GM21619 (cell line): Measurements from ENCODE around the gene KIF5C.

Source experiments
- ATAC-seq: cut with Tn5 transposase; IDR thresholded peaks from one replicate; pipeline ENCODE4 v1.9.1; 2021; ENCODE audit not compliant: unreplicated experiment

Gene KIF5C

DNA sequence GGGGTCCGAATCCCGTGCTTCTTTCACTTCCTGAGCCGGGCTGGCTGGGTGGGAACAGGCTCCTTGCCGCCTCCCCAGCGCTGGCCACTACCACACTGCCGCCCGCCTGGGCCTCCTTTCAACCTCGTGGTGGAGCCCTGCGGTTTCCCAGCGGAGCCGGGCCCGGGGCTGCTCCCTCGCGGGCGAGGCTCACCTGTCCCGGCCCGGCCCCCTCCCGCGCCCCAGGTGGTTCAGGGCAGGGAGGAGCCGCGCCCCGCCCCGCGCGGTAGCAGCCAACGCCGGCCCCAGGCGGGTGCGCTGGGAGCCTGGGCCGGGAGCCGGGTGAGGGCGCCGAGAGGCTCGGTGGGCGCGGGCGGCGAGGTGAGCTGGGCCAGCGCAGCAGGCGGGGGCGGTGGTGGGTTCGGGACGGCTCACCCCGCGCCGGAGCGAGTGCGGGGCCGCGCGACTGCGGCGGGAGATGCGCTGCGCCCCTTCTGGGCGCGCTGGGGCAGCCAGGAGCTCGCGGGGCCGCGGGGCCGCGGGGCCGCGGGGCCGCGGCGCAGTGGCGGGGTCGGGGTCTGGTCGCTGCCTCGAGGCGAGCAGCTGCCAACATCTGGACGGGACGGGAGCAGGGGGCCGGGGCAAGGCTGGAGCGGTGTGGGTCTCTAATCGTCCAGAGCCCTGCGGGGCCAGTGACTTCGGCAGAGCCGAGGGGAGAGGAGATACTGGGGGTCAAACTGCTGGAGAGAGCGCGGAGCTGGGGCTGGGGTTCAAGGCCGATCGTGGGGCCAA, 163.6 kb downstream of the KIF5C start, which contains the start of gene LYPD6B:
Gene LYPD6B (plus strand): TSS at position 258 of the 771 bp plus-strand sequence. CDS start 92,250 bp downstream, outside the sequence.
- ATAC-seq = peak; percentile 53

DNA sequence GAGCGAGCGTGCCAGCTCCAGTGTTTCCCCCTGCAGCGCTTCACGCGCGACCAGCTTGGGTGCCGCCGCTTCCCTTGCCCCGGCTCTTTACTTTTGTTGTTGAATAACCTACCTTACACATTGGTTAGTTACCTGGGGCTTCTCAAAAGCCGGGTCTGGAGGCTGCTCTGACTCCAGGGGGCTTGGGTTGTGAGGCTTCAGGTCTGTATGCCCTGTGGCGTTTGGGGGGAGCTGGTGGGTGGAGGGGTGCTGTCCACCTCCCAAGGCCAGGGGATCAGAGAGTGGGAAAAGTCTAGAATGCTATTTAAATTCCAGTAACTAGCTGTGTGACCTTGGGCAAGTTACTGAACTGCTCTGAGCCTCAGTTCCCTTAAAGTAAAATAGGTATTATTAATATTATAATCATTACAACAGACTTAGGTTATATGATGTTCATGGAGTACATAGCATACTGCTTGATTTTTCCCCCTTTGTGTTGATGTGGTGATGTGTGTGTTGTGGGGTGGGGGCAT, 164.2 kb downstream of the KIF5C start:
- ATAC-seq = no peak

DNA sequence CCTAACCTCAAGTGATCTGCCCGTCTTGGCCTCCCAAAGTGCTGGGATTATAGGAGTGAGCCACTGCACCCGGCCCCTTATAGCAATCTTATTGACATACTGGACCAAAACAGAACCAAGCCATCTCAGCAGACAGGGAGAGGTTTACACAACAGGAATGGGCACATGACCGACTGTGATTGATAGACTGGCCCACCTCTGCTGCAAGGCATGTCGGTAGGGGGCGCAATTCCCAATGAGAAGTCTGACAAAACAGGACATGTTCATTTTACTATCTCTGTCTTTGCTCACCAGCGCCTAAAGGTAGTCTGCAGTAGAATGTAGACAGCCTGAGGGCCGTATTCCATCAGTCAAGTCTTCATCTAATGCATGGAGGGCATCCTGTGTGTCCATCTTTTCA, 165.4 kb downstream of the KIF5C start:
- ATAC-seq = no peak

DNA sequence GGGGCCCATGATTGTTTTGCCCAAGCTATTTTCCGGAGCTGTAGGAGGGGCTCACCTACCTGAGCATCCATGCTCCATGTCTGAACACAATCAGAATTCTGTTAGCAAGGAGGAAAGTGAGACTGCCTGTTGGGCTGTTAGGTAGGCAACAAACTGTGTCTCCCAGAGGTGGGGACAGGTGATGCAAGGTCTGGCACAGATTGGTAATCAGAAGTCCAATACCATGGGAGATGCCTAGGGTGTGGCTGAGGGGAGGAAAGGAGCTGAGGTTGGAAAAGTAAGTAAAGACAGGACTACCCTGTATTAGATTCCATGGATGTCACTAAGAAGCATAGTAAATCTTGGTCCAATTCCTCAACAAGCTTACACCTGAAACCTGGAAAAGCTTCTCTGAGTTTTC, 166.5 kb downstream of the KIF5C start:
- no peak for ATAC-seq

DNA sequence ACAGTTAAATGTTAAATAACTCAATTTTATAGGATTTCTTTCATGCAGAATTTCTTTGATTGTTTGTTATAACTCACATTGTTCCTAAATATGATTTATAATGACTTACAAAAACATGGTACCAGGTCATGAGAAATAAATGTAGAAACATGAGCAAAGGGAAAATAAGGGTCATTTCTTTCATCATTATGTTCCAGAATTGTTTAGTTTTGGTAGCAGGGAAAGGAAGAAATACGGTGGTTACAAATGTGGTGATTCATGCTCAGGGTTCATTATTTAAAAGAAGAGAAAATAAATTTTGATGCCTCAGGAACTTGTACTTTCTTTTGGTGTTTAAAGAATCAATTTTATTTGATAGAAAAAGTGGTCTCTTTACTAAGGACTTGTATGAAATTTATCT, 167.9 kb downstream of the KIF5C start:
- ATAC-seq = no peak

DNA sequence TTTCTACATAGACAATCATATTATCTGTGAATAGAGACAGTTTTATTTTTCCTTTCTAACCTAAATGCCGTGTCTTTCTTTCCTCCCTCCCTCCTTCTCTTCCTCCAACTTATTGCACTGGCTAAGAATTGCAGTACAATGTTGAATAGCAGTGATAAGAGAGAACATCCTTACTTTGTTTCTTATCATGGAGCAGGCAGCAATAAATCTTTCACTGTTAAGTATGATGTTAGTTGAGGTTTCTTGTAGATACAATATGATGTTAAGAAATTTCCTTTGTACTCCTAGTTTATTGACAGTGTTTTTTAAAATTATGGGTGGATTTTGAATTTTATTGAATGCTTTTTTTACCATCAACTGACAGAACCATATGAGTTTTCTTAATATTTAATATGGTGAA, 169.5 kb downstream of the KIF5C start:
- no peak for ATAC-seq

DNA sequence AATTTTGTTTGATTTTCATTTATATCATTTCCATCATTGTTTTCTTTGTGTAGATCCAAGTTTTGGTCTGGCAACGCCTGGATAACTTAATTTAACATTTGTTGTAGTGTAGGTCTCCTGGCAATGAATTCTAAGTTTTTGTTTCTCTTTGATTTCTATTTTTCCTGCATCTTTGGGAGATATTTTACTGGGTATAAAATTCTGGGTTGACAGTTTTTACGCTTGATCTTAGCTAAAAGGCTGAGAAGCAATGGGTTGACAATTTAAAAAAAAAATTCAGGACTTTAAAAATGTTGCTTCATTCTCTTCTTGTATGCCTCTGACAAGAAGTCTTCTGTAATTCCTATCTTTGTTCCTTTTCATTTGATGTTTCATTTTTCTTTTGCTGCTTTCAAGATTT, 172.1 kb downstream of the KIF5C start:
- no peak for ATAC-seq

DNA sequence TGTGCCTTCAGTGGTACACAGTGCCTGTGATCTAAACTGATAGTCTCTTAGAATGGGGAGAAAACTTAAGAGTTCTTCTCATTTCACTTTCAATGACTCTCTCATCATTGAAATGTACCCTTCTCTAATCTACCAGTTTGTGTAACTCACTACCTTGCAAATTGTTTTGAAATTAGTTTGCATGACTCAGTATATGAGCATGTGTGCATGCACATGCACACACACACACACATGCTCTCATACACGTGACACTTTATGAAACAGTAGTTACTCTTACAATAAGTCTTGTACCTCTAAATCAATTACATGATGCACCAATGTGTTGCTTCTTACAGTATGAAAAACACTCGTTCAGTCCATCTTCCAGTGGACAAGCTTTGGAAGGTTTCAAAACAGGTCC, 174.1 kb downstream of the KIF5C start:
- no peak for ATAC-seq

DNA sequence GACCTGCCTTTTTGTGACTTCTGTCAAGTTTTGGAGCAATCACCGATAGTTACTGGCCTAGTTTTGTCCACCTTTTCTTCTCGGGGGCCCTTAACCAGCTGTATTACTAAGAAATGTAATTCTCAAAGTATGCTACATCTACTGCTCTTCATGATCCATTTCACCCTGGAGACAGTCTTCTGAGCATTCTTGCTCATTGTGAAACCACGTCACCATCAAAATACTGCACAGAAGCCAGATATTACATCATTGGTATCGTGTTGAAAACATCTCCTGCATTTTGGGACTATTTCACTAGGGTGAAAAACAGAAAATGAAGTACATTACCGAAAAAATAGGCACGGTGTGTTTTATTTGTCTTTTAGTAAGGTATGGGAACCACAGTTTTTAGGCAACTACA, 175.2 kb downstream of the KIF5C start:
- ATAC-seq = peak; percentile 89

DNA sequence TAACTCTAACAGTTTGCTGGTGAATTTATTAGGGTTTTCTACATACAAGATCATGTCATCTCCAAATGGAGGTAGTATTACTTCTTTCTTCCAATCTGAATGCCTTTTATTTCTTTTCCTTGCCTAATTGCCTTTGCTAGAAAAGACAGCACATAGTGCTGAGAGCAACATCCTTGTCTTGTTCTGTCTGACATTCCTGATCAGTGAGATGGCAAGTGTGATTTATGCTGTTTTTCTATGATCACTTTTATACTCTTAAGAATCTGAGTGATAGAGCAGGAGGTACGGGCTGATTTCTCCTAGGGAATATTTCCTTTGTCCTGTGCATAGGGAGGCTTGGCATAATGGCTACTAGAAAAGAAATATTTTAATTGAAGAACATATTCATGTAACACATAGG, 180.7 kb downstream of the KIF5C start:
- ATAC-seq = no peak

DNA sequence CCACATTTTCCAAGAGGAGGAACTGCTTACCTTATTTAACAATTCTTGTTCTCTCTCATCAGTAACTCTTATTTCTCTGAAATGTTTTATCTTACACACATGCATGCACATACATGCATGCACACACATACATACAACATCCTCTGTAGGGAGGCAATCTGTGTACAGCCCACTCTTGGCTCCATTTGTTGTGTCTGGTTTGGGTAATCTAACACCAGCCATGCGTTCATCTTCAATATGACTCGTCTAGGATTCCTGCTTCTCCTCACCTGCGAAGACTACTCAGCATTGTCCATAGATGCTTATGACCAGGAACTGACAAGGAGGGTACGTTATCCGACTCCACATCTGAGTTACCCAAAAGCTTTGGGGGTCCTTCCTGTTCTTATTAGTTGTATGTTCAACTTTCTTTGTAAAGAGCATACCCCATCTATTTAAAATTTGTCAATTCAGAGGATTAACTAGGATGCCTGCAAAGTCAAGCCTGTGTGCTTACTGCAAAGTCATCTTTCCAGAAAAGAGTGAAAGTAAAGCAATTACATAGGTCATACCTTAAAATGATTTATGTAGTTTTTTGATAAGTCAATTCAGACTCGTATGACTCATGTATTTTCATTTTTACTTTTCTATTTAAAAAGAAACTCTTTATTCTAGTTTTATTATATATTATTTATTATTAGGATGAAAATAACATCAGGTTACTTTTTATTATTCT, 181.7 kb downstream of the KIF5C start:
- no peak for ATAC-seq

DNA sequence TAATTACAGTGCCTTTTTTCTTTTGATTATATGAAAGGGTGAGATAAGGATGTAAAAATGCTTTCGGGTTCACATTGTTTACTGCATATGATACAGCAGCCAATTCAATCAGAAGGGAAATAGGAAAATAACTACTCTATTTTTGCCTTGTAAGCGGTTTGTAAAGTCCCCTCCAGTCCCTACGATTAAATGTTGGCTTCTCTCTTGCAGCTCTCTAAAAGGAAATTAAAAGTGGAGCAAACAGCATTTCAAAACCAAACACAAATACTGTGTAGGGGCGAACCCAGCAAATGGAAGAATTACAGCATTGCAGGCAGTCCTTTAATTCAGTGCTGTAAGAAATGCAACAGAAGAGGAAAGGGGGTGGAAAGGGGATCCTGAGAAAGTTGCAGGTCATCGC, 182.4 kb downstream of the KIF5C start:
- ATAC-seq = no peak

DNA sequence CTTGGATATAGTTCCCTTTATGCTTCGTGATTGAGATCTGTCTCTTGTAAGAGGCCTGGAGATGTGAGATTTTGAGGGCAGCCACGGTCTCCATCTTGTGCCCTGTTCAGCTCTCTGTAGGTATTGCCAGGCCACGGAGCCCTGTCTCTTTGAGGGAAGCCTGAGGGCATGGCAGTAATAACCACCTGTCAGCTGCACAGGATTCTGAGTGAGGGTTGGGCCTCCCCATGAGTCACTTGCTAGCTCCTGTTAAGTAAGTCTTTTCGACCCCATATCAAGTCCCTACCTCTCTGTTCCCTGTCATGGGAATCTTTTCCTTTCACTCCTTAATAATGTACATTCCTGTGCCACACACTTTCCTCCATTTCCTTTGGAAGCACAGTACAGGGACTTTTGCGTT, 183.9 kb downstream of the KIF5C start:
- no peak for ATAC-seq

DNA sequence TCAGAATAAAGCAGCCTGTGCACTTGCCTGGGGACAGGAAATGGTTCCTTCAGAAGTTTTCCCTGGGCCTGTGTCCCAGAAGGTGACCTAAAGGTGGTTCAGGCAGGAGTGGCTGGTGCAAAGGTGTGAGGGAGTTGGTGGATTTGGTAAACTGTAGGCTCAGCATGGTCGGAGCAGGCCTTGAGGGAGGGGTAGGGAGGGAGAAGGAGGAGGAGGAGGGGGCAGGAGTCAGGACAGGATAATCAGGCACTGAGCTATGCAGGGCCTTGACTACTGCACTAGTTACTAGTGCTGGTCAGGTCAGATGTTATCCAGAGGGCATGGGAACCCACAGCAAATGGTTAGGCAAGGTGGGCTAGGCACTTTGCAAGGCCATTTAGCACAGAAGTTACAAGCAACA, 184.8 kb downstream of the KIF5C start:
- ATAC-seq = no peak

DNA sequence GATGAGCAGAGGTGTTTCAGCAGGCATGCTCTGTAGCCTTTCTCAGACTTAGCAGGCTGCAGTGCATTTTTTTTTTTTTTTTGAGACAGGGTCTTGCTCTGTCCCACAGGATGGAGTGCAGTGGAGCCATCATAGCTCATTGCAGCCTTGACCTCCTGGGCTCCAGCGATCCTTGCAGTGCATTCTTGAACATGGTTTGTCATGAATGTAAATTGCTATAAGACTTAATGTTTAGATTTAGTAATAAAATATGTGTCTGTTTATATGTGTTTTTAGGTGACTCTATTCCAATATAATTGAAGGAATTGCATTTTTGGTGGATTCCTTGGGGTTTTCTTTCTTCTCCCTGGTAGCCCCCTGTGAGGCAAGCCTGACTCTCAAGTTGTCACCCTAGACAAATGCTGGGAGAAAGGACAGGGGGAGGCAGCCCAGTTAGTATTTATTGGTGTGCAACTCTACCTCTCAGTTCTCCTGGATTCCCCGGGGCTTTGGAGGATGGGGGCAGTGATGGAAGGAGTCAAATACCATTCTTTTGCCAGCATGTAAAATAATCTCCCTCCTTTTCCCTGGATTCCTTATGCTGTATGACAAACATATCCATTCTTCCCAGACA, 186.2 kb downstream of the KIF5C start:
- no peak for ATAC-seq

DNA sequence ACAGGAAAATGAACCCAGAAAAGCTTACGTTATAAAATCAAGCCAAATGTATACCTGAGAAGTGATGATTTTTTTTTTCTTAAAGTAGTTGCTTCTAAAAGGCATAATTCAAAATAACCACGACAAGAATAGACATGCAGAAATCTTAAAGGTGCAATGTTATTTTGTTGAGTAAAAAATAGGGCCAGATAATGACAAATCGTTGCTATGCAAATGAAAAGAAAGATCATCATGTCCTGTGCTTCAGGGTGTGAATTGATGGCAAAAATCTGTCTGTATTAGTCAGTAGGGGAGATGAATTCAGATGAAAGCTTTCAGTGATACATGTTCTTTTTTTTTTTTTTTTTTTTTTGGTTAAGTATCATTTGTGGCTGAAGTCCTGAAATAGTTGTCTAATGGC, 187.5 kb downstream of the KIF5C start:
- ATAC-seq = no peak

DNA sequence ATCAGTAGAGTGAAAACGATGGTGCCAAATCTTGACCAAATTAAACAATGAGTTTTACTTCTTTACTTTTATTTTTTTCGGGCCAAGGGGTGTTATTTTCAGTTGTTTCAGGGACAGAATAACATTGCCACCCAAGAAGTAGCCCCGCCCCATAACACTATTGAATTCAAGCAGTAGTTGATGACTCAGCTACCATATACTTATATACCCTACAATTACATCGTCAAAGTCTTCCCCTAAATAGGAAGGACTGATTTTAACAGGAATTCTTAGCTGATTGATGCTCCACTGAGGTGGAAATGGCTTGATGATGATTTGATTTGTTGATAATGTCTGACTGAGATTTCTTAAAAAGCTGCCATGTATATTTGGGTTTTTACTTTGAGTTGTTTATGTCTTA, 188.2 kb downstream of the KIF5C start:
- no peak for ATAC-seq

DNA sequence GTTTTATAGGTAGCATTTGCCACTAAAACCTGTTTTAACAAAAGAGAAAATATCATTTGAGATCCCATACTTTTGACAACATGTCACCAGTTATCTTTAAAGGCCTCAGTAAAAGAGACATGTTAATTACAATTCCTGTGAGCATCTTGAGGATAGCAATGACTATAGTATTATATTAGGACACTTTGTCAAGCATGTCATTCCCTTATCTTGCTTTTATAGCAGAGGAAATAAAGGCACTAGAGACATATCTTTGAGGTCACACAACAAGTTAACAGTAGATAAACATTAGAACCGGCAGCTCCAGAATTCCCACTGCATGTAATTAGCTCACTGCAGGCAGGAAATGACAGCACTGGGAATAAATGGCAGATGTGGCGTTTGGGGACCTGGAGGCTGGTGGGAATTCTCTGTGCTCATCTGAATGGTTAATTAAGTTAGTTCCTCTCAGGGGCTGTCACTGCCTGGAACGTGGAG, 189.4 kb downstream of the KIF5C start:
- no peak for ATAC-seq

DNA sequence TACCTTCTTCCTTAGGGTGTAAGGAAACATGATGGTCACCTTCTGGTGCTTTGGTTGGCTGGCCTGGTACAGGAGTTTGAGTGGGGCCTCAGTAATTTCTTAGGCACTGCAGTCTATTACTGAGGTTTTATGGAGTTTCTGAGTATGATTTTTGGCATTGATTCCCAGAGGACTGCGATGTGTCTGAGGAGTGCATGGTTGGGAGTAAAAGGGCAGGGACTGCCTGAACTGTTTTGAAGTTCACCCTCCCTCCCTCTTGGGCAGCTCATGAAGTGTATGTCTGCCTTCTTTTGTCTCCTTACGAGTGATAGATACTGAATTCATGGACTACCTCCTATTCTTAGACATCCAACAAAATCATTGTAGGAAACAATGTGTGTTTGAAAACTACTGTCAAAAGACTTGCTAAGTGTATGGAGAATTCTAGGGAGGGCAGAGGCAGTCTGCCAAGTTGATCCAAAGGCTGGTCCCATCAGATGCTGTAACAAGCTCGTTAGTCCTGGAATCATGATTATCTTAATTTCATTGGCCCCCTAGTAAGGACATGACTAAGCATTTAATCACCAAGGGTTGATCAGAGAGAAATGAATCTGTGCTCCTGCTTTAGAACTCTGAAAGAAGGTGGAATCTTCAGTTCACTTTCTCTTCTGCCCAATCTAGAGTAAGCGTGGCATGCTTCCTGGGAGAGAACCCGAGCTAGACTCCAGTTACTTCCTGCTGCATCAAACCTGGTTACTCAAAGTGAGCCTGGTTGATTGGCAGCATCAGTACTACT, 190.0 kb downstream of the KIF5C start:
- ATAC-seq = no peak

DNA sequence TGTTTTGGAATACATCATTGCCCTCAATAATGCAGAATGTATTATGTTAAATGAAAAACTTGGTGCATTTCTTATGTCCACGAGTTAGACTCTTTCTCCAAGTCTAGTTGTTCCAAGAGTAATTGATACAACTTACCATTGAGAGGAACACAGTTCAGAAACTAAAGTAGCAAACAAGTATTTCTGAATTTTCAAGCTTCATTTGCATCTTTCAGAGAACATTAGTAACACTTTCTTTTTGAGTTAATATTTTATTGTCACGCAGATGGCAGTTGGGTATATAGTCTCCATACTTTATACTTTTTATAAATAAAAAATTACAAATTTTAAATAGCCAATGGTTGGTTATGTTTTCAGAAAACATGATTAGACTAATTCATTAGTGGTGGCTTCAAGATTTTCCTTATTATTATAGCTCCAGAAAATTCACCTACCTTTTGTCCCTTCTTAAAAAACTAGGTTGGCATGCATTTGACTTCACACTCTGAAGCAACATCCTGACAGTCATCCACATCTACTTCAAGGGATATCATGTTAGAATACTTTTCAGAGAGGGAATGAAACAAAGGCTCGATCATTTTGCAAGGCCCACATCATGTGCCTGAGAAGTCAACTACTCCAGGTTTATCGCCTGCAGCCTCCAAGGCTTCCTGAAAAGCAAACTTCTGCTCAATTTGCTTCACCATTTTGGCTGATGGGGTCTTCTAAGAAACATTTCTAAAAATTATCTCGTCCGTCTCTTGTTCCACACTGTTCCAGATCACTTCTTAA, 193.4 kb downstream of the KIF5C start:
- no peak for ATAC-seq
